Sigmoid colon (tissue), 4 donors: ENCODE data around the gene FHOD3.

Experiments
- EP300 ChIP-seq, 4 donors: sonication (generic); formaldehyde crosslinking; IDR thresholded peaks; one replicate each; pipeline ENCODE4 v1.6.1; 2017; ENCODE audit warnings: antibody characterized with exemption in 4 of 4
- POLR2A ChIP-seq, 2 donors: fragments of 450-650 bp; IDR thresholded peaks; one replicate each; pipeline ENCODE4 v1.6.1; 2016; ENCODE audit warnings: antibody characterized with exemption in 2 of 2, mild to moderate bottlenecking in 2 of 2, moderate library complexity in 2 of 2
- TF ChIP-seq, protein P1 (sequence below), 4 experiments: fragments of 450-650 bp in 3 of 4; fragments of 200-600 bp in 1 of 4; IDR thresholded peaks; one replicate each; pipeline ENCODE4 v1.5.1; 2016 to 2019; ENCODE audit warnings: antibody characterized with exemption in 4 of 4, mild to moderate bottlenecking in 3 of 4, moderate library complexity in 2 of 4

DNA sequence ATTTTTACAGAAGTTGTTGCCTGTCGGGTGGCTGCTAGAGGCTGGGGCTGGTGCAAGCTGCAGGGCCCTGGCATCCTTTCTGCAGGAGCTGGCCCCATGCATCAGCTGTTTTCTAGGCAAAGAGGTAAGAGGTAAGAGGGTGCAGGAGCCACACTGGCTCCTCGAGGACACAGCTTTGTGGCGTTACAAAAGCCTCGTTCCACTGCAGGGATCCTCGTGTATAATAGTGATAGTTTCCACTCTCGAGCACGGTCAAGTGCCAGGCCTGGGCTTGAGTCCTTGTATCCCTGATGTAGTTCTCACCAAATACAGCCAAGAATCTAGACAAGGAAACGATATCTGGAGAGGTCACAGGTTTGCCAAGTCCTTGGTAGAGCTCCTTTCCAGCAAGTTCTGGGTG lies 33.2 kb upstream of the FHOD3 start:
- TF ChIP-seq POLR2A (IDR thresholded peaks at IDR 0.05) (no peak), EP300 (IDR thresholded peaks at IDR 0.05) (no peak)
- TF ChIP-seq, protein P1, sequence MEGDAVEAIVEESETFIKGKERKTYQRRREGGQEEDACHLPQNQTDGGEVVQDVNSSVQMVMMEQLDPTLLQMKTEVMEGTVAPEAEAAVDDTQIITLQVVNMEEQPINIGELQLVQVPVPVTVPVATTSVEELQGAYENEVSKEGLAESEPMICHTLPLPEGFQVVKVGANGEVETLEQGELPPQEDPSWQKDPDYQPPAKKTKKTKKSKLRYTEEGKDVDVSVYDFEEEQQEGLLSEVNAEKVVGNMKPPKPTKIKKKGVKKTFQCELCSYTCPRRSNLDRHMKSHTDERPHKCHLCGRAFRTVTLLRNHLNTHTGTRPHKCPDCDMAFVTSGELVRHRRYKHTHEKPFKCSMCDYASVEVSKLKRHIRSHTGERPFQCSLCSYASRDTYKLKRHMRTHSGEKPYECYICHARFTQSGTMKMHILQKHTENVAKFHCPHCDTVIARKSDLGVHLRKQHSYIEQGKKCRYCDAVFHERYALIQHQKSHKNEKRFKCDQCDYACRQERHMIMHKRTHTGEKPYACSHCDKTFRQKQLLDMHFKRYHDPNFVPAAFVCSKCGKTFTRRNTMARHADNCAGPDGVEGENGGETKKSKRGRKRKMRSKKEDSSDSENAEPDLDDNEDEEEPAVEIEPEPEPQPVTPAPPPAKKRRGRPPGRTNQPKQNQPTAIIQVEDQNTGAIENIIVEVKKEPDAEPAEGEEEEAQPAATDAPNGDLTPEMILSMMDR (IDR thresholded peaks at IDR 0.05), result no peak
